HepG2 (cell line): ENCODE data around the gene AKR1C4. TPM values are rescaled to one million over a fixed set of nuclear protein-coding genes. Genes with fewer than 3 reads are reported as not detected.
A peak's percentile ranks its signal among the peaks of the same experiment; 100 is the strongest.

Source experiments
- FOXA1 ChIP-seq, 2 experiments: fragments of 450-650 bp in 1 of 2; sonication (generic) in 1 of 2; formaldehyde crosslinking in 1 of 2; IDR thresholded peaks; 2 replicates each; pipeline versions ENCODE4 v1.4.0 to v1.6.1; 2016 to 2020; ENCODE audit warnings: missing genetic modification reagents in 1 of 2
- KLF12 ChIP-seq: sonication (generic); formaldehyde crosslinking; IDR thresholded peaks from 2 replicates; pipeline ENCODE4 v1.4.0; 2020; ENCODE audit warnings: missing genetic modification reagents, borderline replicate concordance
- MTF1 ChIP-seq: sonication (generic); formaldehyde crosslinking; IDR thresholded peaks from 2 replicates; pipeline ENCODE4 v1.5.0; 2020; ENCODE audit warnings: missing genetic modification reagents
- NFYC ChIP-seq: IDR thresholded peaks from 2 replicates; pipeline ENCODE4 v1.6.1; 2016; ENCODE audit warnings: missing genetic modification reagents, missing compliant biosample characterization
- PTBP1 ChIP-seq: fragments of 200-400 bp; formaldehyde crosslinking; IDR thresholded peaks from 2 replicates; pipeline ENCODE4 v1.6.1; 2018; ENCODE audit warnings: low read length, low read depth; ENCODE audit not compliant: poor library complexity, severe bottlenecking
- SIN3A ChIP-seq: IDR thresholded peaks from 2 replicates; pipeline ENCODE4 v1.6.1; 2011; ENCODE audit warnings: low read depth, mild to moderate bottlenecking, control low read depth, low read length, borderline replicate concordance
- TIGD3 ChIP-seq: sonication (generic); formaldehyde crosslinking; IDR thresholded peaks from 2 replicates; pipeline ENCODE4 v1.5.1; 2020; ENCODE audit warnings: mild to moderate bottlenecking, missing genetic modification reagents, borderline replicate concordance
- ZKSCAN5 ChIP-seq: sonication (generic); formaldehyde crosslinking; IDR thresholded peaks from 2 replicates; pipeline ENCODE4 v1.5.1; 2020; ENCODE audit warnings: mild to moderate bottlenecking, missing genetic modification reagents
- ZNF276 ChIP-seq: sonication (generic); formaldehyde crosslinking; IDR thresholded peaks from 2 replicates; pipeline ENCODE4 v1.4.0; 2020; ENCODE audit warnings: mild to moderate bottlenecking, low read depth, missing genetic modification reagents
- ZNF3 ChIP-seq: IDR thresholded peaks from 2 replicates; pipeline ENCODE4 v1.7.0; 2017; ENCODE audit warnings: inconsistent platforms
- ZNF605 ChIP-seq: sonication (generic); formaldehyde crosslinking; IDR thresholded peaks from 2 replicates; pipeline ENCODE4 v1.8.0; 2022; ENCODE audit warnings: mild to moderate bottlenecking, missing genetic modification reagents
- polyA plus RNA-seq, 8 experiments: library from polyadenylated mRNA; depleted of rRNA in 3 of 8; stranded (reverse) in 7 of 8; unstranded in 1 of 8; fragments of >200 nt; fragmentation: Illumina TruSeq in 4 of 8; extraction: Trizol in 4 of 8; gene quantifications; 2 replicates each; pipeline versions ENCODE4 v1.2.1 to v1.2.3, GENCODE V29; 2011 to 2016; ENCODE audit warnings: low read depth in 4 of 8, missing spikeins in 1 of 8, mixed read lengths in 1 of 8; ENCODE audit not compliant: insufficient read depth in 1 of 8
- total RNA-seq, 5 experiments: library from RNA; depleted of rRNA; stranded (reverse); fragments of >200 nt; fragmentation: Illumina TruSeq; extraction: Trizol; gene quantifications; 2 replicates each; pipeline ENCODE4 v1.2.3, GENCODE V29; 2016; ENCODE audit warnings: low read depth in 1 of 5
- TF ChIP-seq, protein P1 (sequence below): sonication (generic); formaldehyde crosslinking; IDR thresholded peaks from 2 replicates; pipeline ENCODE4 v1.4.0; 2020; ENCODE audit warnings: missing genetic modification reagents, borderline replicate concordance
- TF ChIP-seq, protein P2 (sequence below): sonication (generic); formaldehyde crosslinking; IDR thresholded peaks from 2 replicates; pipeline ENCODE4 v1.4.0; 2020; ENCODE audit warnings: mild to moderate bottlenecking, missing genetic modification reagents
- TF ChIP-seq, protein P3 (sequence below): sonication (generic); formaldehyde crosslinking; IDR thresholded peaks from 2 replicates; pipeline ENCODE4 v1.5.1; 2020; ENCODE audit warnings: mild to moderate bottlenecking, missing genetic modification reagents, borderline replicate concordance

Gene AKR1C4
- total and polyA plus RNA-seq, 2 of the 13 experiments (the other 11 are each of a cell fraction or from before 2014, with no cell fraction given): 0.18 to 1.3 TPM

DNA sequence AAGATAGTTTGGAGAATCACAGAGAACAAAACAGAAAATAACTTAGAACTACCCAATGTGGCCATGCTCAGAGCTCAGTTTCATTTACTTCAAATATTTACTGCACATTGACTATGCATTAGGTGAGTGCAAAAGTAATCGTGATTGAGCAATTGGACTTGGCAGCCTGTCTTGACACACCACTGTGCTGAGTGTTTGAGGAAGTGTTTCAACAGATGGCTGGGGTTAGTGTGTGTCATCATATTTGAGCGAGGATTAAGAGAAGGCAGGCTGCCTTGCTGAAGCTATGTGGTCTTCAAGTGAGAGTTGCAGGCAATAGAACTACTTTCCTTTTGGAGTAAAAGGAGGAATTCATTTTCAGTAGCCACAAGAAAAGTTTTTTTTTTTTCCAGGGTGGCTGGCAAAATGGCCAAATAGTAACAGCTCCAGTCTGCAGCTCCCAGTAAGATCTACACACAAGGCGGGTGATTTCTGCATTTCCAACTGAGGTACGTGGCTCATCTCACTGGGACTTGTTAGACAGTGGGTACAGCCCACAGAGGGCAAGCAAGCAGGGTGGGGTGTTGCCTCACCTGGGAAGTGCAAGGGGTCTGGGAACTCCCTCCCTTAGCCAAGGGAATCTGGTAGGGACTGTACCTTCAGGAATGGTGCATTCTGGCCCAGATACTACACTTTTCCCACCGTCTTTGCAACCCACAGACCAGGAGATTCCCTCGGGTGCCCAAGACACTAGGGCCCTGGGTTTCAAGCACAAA, 37.6 kb downstream of the AKR1C4 start (continued):
- TF ChIP-seq, protein P1, sequence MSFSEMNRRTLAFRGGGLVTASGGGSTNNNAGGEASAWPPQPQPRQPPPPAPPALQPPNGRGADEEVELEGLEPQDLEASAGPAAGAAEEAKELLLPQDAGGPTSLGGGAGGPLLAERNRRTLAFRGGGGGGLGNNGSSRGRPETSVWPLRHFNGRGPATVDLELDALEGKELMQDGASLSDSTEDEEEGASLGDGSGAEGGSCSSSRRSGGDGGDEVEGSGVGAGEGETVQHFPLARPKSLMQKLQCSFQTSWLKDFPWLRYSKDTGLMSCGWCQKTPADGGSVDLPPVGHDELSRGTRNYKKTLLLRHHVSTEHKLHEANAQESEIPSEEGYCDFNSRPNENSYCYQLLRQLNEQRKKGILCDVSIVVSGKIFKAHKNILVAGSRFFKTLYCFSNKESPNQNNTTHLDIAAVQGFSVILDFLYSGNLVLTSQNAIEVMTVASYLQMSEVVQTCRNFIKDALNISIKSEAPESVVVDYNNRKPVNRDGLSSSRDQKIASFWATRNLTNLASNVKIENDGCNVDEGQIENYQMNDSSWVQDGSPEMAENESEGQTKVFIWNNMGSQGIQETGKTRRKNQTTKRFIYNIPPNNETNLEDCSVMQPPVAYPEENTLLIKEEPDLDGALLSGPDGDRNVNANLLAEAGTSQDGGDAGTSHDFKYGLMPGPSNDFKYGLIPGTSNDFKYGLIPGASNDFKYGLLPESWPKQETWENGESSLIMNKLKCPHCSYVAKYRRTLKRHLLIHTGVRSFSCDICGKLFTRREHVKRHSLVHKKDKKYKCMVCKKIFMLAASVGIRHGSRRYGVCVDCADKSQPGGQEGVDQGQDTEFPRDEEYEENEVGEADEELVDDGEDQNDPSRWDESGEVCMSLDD (CRISPR knock-in tag): no peak
- no peak for TF ChIP-seq SIN3A
- no peak for TF ChIP-seq ZNF276 (CRISPR knock-in tag)
- no peak for TF ChIP-seq KLF12 (CRISPR knock-in tag)
- TF ChIP-seq, protein P2, sequence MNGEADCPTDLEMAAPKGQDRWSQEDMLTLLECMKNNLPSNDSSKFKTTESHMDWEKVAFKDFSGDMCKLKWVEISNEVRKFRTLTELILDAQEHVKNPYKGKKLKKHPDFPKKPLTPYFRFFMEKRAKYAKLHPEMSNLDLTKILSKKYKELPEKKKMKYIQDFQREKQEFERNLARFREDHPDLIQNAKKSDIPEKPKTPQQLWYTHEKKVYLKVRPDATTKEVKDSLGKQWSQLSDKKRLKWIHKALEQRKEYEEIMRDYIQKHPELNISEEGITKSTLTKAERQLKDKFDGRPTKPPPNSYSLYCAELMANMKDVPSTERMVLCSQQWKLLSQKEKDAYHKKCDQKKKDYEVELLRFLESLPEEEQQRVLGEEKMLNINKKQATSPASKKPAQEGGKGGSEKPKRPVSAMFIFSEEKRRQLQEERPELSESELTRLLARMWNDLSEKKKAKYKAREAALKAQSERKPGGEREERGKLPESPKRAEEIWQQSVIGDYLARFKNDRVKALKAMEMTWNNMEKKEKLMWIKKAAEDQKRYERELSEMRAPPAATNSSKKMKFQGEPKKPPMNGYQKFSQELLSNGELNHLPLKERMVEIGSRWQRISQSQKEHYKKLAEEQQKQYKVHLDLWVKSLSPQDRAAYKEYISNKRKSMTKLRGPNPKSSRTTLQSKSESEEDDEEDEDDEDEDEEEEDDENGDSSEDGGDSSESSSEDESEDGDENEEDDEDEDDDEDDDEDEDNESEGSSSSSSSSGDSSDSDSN (CRISPR knock-in tag): no peak
- no peak; the same call in 1 of the 2 replicates for TF ChIP-seq ZNF3
- TF ChIP-seq FOXA1 (IDR thresholded peaks at IDR 0.05): no peak
- TF ChIP-seq FOXA1 (CRISPR knock-in tag; IDR thresholded peaks at IDR 0.05): peak; percentile 81
- TF ChIP-seq PTBP1: no peak
- no peak; the same call in 1 of the 2 replicates for TF ChIP-seq ZNF605 (CRISPR knock-in tag)
- TF ChIP-seq NFYC (CRISPR knock-in tag): no peak
- no peak; the same call in 1 of the 2 replicates for TF ChIP-seq ZKSCAN5 (CRISPR knock-in tag)
- no peak for TF ChIP-seq TIGD3 (CRISPR knock-in tag)
- TF ChIP-seq, protein P3, sequence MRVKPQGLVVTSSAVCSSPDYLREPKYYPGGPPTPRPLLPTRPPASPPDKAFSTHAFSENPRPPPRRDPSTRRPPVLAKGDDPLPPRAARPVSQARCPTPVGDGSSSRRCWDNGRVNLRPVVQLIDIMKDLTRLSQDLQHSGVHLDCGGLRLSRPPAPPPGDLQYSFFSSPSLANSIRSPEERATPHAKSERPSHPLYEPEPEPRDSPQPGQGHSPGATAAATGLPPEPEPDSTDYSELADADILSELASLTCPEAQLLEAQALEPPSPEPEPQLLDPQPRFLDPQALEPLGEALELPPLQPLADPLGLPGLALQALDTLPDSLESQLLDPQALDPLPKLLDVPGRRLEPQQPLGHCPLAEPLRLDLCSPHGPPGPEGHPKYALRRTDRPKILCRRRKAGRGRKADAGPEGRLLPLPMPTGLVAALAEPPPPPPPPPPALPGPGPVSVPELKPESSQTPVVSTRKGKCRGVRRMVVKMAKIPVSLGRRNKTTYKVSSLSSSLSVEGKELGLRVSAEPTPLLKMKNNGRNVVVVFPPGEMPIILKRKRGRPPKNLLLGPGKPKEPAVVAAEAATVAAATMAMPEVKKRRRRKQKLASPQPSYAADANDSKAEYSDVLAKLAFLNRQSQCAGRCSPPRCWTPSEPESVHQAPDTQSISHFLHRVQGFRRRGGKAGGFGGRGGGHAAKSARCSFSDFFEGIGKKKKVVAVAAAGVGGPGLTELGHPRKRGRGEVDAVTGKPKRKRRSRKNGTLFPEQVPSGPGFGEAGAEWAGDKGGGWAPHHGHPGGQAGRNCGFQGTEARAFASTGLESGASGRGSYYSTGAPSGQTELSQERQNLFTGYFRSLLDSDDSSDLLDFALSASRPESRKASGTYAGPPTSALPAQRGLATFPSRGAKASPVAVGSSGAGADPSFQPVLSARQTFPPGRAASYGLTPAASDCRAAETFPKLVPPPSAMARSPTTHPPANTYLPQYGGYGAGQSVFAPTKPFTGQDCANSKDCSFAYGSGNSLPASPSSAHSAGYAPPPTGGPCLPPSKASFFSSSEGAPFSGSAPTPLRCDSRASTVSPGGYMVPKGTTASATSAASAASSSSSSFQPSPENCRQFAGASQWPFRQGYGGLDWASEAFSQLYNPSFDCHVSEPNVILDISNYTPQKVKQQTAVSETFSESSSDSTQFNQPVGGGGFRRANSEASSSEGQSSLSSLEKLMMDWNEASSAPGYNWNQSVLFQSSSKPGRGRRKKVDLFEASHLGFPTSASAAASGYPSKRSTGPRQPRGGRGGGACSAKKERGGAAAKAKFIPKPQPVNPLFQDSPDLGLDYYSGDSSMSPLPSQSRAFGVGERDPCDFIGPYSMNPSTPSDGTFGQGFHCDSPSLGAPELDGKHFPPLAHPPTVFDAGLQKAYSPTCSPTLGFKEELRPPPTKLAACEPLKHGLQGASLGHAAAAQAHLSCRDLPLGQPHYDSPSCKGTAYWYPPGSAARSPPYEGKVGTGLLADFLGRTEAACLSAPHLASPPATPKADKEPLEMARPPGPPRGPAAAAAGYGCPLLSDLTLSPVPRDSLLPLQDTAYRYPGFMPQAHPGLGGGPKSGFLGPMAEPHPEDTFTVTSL: peak; percentile 72; the same call in 1 of the 2 replicates
- TF ChIP-seq MTF1 (CRISPR knock-in tag): no peak
